Fibroblast of skin of left quadriceps (primary cell): Measurements from ENCODE around the gene MAPKAPK2.
"Not testable (repeated sequence)": the region's sequence is repeated elsewhere in the genome, so short reads cannot be mapped to it uniquely, and the experiment has no call there.

Experiments used
- DNase-seq, 2 experiments: peaks; one replicate each; pipeline ENCODE4 v3.0.0-alpha.2; 2013; ENCODE audit warnings: low read depth in 2 of 2

Gene MAPKAPK2

DNA sequence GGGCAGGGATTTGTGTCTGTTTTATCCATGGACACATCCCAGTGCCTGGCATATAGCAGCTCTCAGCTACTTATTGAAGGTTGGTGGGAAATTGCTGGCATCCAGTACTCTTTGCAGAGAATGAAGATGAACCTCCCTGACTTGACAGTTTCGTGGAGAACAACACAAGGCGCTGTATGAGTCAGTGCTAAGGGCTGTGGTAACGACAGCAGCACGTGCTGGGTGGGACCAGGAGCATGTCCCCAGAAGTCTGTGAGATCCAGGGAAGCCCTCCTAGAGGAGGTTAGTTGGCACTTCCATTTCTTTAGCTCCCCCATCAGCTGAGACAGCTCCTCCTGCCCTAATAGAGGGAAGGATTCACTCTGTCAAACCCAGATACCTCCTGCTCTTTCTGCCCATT is 60.0 kb downstream of the MAPKAPK2 start:
- DNase-seq: no peak

GRCh38 chr1:206745301-206745700 is 60.6 kb downstream of the MAPKAPK2 start:
- no peak for DNase-seq

DNA sequence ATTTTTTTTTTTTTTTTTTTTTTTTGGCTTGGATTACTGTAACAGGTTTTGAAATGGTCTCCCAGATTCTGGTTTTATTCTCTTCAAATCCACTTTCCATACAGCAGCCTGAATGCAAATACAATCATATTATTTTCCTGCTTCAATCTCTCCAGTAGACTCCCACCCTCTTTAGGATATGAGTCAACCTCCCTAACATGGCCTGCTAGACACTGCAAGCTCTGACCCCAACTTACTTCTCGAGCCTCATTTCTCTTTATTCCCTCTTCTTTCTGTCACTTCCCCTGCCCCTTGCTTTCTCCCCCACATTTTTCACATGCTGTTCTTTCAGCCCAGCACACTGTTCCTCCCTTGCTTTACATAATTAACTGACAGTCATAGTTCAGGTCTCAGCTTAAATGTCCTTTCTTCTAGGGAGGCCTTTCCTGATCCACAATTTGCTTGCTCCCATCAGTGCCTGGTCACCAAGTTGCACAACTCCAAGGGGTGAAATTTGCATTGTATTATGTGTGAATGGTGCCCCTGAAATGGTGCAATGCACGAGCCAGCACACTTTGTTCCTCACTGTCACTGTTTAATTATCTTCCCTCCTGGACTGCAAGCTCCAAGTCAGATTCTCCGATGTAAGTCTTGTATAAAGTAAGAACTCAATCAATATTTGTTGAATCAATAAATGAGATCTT is 63.8 kb downstream of the MAPKAPK2 start:
- DNase-seq: no peak

DNA sequence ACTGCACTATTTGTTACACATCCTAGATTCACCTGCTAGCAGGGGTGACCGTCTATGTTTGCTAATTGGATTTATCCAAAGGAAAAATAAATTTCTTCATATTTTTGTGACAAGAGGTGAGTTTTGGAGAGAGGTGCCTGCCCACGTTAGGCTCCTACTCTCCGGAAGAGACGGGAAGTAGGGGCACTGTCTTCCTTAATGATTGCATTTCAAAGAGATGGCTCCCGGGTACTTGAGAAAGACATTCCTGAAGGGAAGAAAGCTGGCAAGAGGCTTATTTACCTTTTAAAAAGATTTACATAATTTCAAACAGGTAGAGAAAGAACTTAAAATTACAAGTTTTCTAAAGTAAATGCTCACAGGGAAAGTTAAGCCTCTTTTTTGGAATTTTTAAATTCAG is 67.2 kb downstream of the MAPKAPK2 start:
- no peak for DNase-seq

DNA sequence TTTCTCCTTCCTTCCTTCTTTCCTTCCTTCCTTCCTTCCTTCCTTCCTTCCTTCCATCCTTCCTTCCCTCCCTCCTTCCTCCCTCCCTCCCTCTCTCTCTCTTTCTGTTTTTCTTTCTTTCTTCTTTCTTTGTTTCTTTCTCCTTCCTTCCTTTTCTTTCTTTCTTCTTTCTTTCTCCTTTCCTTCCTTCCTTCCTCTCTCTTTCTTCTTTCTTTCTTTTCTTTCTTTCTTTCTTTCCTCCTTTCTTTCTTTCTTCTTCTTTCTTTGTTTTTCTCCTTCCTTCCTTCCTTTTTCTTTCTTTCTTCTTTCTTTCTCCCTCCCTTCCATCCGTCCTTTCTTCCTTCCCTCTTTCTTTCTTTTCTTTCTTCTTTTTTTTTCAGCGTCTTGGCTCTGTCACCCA is 67.8 kb downstream of the MAPKAPK2 start:
- no peak for DNase-seq

DNA sequence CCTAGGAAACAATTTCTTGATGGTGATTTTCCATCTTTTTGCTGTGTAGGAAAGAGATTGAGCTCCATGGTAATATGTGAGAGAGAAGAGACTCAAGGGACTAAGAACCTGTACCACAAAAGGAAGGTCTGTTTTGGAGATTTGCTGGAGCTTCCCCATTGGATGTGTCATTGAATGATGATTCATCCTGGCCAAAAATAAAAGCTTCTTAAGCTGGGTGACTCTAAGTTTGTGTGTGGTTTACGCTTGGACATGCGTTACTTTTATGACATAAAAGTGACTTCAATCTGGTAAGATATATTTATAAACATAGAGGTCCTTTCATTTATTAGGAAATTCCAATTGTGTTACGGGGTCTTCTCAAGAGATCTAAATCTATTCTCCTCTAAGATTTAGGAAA is 68.4 kb downstream of the MAPKAPK2 start:
- no peak for DNase-seq

- no peak for DNase-seq
These were observed 69.3 kb downstream of the MAPKAPK2 start for GRCh38 chr1:206754011-206754410.

DNA sequence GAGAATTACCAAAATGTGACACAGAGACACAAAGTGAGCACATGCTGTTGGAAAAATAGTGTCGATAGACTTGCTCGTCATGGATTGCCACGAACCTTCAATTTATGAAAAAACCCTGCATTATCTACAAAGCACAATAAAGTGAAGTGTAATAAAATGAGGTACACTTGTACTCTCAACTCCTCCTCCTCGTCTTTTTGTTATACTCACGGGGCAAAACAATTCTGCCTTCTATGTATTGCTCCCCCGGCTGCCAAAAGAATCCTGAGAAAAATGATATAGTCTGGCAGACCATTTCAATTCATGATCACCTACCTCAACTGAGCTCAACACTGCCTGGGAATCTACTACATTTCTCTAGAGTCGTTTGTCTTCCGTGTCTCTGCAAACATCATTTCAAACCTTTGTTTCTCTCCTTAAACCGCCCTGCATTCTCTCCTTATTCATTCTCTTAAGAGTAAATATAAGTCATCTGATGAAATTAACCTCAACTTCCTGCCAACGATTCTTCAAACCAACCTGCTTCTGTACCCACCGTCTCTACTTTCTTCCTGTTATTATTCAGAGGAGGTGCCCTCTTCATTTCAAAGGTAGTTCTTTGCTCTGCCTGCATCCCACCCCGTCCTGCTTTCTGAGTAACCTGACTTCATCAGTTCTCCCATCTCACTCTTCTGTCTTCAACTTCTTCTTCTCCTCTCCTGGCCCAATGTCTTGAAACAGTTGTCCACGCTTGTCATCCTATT is 73.0 kb downstream of the MAPKAPK2 start:
- no peak for DNase-seq

DNA sequence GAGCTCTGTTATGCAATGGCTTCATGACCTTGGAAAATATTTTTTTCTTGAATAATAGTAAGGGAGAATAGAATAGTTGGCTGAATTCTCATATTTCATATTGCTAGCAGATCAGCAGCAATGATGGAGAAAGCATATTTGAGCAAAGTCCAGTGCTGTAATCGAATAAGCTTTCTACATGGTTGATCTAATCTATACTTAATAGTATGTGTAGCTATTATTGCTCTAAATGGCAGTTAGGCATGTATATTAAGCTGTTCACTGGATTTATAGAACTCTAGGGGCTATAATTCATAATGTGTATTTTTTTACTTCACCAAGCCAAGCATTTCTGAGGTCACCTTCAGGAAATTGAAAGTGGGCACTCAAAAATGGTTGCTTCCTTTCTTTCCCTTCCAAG is 75.9 kb downstream of the MAPKAPK2 start:
- DNase-seq: no peak

GRCh38 chr1:206761159-206761768 is 76.6 kb downstream of the MAPKAPK2 start:
- no peak for DNase-seq

DNA sequence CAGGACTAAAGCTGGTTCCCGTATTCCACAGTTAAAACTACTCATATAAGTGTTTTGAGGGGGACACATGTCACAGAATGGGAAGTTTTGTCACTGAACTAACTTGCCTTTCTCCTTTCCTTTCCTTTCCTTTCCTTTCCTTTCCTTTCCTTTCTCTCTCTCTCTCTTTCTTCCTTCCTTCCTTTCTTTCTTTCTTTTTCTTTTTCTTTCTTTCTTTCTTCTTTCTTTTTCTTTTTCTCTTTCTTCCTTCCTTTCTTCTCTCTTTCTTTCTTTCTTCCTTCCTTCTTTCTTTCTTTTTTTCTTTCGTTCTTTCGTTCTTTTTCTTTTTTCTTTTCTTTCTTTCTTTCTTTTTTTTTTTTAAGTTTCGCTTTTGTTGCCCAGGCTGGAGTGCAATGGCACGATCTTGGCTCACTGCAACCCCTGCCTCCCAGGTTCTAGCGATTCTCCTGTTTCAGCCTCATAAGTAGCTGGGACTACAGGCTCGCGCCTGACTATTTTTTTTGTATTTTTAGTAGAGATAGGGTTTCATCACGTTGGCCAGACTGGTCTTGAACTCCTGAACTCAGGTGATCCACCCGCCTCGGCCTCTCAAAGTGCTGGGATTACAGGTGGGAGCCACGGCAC is 78.1 kb downstream of the MAPKAPK2 start:
- not testable (repeated sequence) for DNase-seq

DNA sequence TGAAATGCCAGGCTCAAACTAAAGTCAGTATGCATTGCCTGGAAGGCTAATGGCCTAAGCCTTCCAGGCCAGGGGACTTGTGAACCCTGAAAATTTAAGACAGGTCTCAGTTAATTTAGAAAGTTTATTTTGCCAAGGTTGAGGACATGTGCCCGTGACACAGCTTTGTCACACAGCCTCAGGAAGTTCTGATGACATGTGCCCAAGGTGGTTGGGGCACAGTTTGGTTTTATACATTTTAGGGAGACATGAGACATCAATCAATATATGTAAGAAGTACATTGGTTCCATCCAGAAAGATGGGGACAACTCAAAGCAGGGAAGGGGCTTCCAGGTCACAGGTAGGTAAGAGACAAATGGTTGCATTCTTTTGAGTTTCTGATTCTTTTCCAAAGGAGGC is 81.1 kb downstream of the MAPKAPK2 start:
- DNase-seq: not testable (repeated sequence)

- DNase-seq: no peak
These were observed 81.6 kb downstream of the MAPKAPK2 start for GRCh38 chr1:206766251-206766856.

DNA sequence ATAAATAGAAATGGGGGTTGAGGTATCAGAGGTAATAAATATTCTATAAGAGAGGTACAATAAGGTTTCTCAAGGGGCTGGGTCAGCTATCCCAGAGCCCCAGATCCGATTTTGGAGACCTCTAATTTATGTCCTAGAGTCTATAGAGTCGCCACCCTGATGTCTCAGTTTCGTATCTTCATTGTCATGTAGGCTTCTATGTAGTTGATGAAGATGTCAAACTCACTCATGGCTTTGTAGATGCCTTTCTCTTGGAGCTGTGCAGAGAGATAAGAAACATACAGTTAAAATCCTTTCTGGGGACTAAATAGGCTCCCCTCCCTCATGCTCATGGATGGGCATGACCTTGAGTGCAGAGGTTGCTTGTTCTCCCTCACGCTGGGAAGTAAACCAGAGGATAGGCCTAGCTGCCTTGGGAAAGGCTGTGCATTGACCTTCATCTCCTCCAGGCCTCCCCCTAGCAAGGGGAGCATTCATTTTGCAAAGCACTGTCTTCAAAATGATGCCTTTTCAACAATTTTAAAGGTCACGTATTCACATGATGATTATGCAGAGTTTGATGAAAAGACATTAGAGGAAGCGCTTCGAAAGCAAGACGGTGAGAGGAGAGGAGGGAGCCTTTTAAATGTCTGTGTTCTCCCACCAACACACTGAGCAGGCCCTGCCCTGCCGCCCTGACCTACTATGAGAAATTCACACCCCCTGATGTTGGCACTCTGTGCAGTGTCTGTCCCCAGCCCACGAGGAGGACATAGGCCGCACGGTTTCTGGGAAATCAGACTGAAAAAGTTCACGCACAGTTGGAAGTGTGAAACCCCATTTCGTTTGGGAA is 84.0 kb downstream of the MAPKAPK2 start:
- no peak for DNase-seq

- DNase-seq: no peak
These were observed 84.6 kb downstream of the MAPKAPK2 start for GRCh38 chr1:206769304-206769731.

GRCh38 chr1:206770531-206771337 is 86.0 kb downstream of the MAPKAPK2 start, which contains the start of gene IL19:
TSS of gene IL19 (plus strand) at chr1:206770773. CDS start at chr1:206836663, 65,890 bp downstream.
- DNase-seq: peak; percentile 40 to 41

- DNase-seq: no peak
These were observed 86.6 kb downstream of the MAPKAPK2 start for GRCh38 chr1:206771338-206771692.

- DNase-seq: no peak
These were observed 87.7 kb downstream of the MAPKAPK2 start, which contains the start of gene IL10 for GRCh38 chr1:206772243-206772937. TSS of gene IL10 (minus strand) at chr1:206772494. CDS start at chr1:206772435, 59 bp downstream.

GRCh38 chr1:206774093-206774492 is 89.4 kb downstream of the MAPKAPK2 start:
- DNase-seq: no peak

GRCh38 chr1:206776229-206776628 is 91.5 kb downstream of the MAPKAPK2 start:
- DNase-seq: no peak
